IMR-90 (cell line): ENCODE data around the gene MT1G. TPM values are rescaled to one million over a fixed set of nuclear protein-coding genes. Genes with fewer than 3 reads are reported as not detected.
A peak's percentile ranks its signal among the peaks of the same experiment; 100 is the strongest.

Experiments used
- ATAC-seq: fragments of 200-7000 bp; cut with Tn5 transposase; 2 replicates; pipeline ENCODE4 v1.9.1; 2020; ENCODE audit warnings: low read depth, mild to moderate bottlenecking, moderate library complexity
- BruUV-seq: library from RNA; stranded (reverse); fragments of 400-500 nt; replicated peaks from 2 replicates; lab custom pipeline; 2021; lab: Mats Ljungman, UMichigan
- CTCF ChIA-PET: fragments of 300-600 bp; formaldehyde crosslinking; extraction: SDS; loops from one replicate; lab custom pipeline; 2021; ENCODE audit warnings: antibody characterized with exemption; lab: Yijun Ruan, JAX
- POLR2A ChIA-PET: fragments of 300-600 bp; sonication (Branson Sonifier 250); formaldehyde crosslinking; loops from one replicate; lab custom pipeline; 2022; ENCODE audit warnings: antibody characterized with exemption; ENCODE audit not compliant: unreplicated experiment; lab: Charles Lee
- DNase-seq: peaks from one replicate; pipeline ENCODE4 v3.0.0; 2013
- H2AFZ ChIP-seq: replicated peaks from 2 replicates; pipeline ENCODE3; 2013; ENCODE audit warnings: low read length, mild to moderate bottlenecking; ENCODE audit not compliant: poor library complexity
- H2AK5ac ChIP-seq: 2 replicates; pipeline ENCODE4 v1.6.1; 2013; ENCODE audit warnings: low read depth, low read length, inconsistent platforms
- H2AK9ac ChIP-seq: replicated peaks from 2 replicates; pipeline ENCODE3; 2013; ENCODE audit warnings: mild to moderate bottlenecking, low read depth, low read length, moderate library complexity; ENCODE audit not compliant: poor library complexity
- H2BK120ac ChIP-seq: 2 replicates; pipeline ENCODE4 v1.6.1; 2013; ENCODE audit warnings: low read depth, low read length, inconsistent platforms
- H2BK15ac ChIP-seq: 3 replicates; pipeline ENCODE4 v1.6.1; 2013; ENCODE audit warnings: low read depth, low read length, inconsistent platforms
- H2BK20ac ChIP-seq: 2 replicates; pipeline ENCODE4 v1.6.1; 2013; ENCODE audit warnings: low read depth, mild to moderate bottlenecking, inconsistent platforms, low read length, moderate library complexity
- H2BK5ac ChIP-seq: 2 replicates; pipeline ENCODE4 v1.6.1; 2013; ENCODE audit warnings: mild to moderate bottlenecking, low read depth, low read length, inconsistent platforms; ENCODE audit not compliant: poor library complexity, severe bottlenecking
- H3K14ac ChIP-seq: replicated peaks from 2 replicates; pipeline ENCODE4 v1.6.1; 2013; ENCODE audit warnings: low read depth, low read length, inconsistent platforms
- H3K18ac ChIP-seq: 2 replicates; pipeline ENCODE4 v1.6.1; 2013; ENCODE audit warnings: low read depth, low read length, control low read depth
- H3K23ac ChIP-seq: 2 replicates; pipeline ENCODE4 v1.6.1; 2013; ENCODE audit warnings: low read depth, low read length, inconsistent platforms
- H3K27ac ChIP-seq: 2 replicates; pipeline ENCODE4 v1.5.1; 2013; ENCODE audit warnings: mild to moderate bottlenecking, control low read depth, low read length; ENCODE audit not compliant: insufficient read depth
- H3K27me3 ChIP-seq: 2 replicates; pipeline ENCODE4 v1.6.1; 2013; ENCODE audit warnings: low read length; ENCODE audit not compliant: control insufficient read depth, insufficient read depth
- H3K36me3 ChIP-seq: 2 replicates; pipeline ENCODE4 v1.6.1; 2013; ENCODE audit warnings: low read length, mixed read lengths; ENCODE audit not compliant: control insufficient read depth, insufficient read depth
- H3K4ac ChIP-seq: 2 replicates; pipeline ENCODE4 v1.6.1; 2013; ENCODE audit warnings: low read depth, low read length, inconsistent platforms
- H3K4me1 ChIP-seq: 2 replicates; pipeline ENCODE4 v1.6.1; 2013; ENCODE audit warnings: low read length, mixed read lengths; ENCODE audit not compliant: control insufficient read depth, insufficient read depth
- H3K4me2 ChIP-seq: 2 replicates; pipeline ENCODE4 v1.6.1; 2013; ENCODE audit warnings: low read depth, mild to moderate bottlenecking, control low read depth, low read length, moderate library complexity
- H3K4me3 ChIP-seq: 2 replicates; pipeline ENCODE4 v1.5.1; 2013; ENCODE audit warnings: low read depth, mild to moderate bottlenecking, control low read depth, low read length, moderate library complexity; ENCODE audit not compliant: insufficient read depth
- H3K56ac ChIP-seq: 2 replicates; pipeline ENCODE4 v1.6.1; 2013; ENCODE audit warnings: low read length, inconsistent platforms; ENCODE audit not compliant: insufficient read depth; ENCODE audit errors: extremely low read depth
- H3K79me1 ChIP-seq, 2 experiments: 2 replicates each; pipeline ENCODE4 v1.6.1; 2013; ENCODE audit warnings: low read length in 2 of 2, inconsistent platforms in 1 of 2, low read depth in 1 of 2
- H3K9ac ChIP-seq: 2 replicates; pipeline ENCODE4 v1.6.1; 2013; ENCODE audit warnings: low read depth, low read length, control low read depth
- H3K9me1 ChIP-seq: 2 replicates; pipeline ENCODE4 v1.6.1; 2013; ENCODE audit warnings: low read length, inconsistent platforms; ENCODE audit not compliant: insufficient read depth
- H3K9me3 ChIP-seq: 2 replicates; pipeline ENCODE4 v1.6.1; 2013; ENCODE audit warnings: low read length; ENCODE audit not compliant: control insufficient read depth, insufficient read depth
- H4K20me1 ChIP-seq: 2 replicates; pipeline ENCODE4 v1.6.1; 2013; ENCODE audit warnings: low read length, inconsistent platforms; ENCODE audit not compliant: insufficient read depth
- H4K5ac ChIP-seq: 2 replicates; pipeline ENCODE4 v1.6.1; 2013; ENCODE audit warnings: mild to moderate bottlenecking, low read depth, low read length, control low read depth
- H4K8ac ChIP-seq, 2 experiments: 2 replicates each; pipeline ENCODE4 v1.6.1; 2013; ENCODE audit warnings: low read depth in 2 of 2, low read length in 2 of 2, control low read depth in 1 of 2, inconsistent platforms in 1 of 2
- H4K91ac ChIP-seq: 2 replicates; pipeline ENCODE4 v1.6.1; 2013; ENCODE audit warnings: low read depth, low read length, inconsistent platforms; ENCODE audit not compliant: insufficient read depth
- BHLHE40 ChIP-seq: fragments of 150-350 bp; IDR thresholded peaks from 2 replicates; pipeline ENCODE4 v1.6.1; 2016; ENCODE audit warnings: mild to moderate bottlenecking, low read depth, low read length
- CHD1 ChIP-seq: IDR thresholded peaks from 2 replicates; pipeline ENCODE4 v1.6.1; 2012; ENCODE audit warnings: low read depth, low read length, improper control_type of control experiment
- FOS ChIP-seq: fragments of 150-350 bp; IDR thresholded peaks from 2 replicates; pipeline ENCODE4 v1.6.1; 2016; ENCODE audit warnings: low read depth, low read length
- MAFK ChIP-seq: IDR thresholded peaks from 2 replicates; pipeline ENCODE4 v1.6.1; 2012; ENCODE audit warnings: low read depth, low read length, improper control_type of control experiment
- MXI1 ChIP-seq: IDR thresholded peaks from 2 replicates; pipeline ENCODE4 v1.6.1; 2012; ENCODE audit warnings: low read depth, mild to moderate bottlenecking, low read length, moderate library complexity, borderline replicate concordance
- NFE2L2 ChIP-seq: fragments of 150-350 bp; IDR thresholded peaks from 2 replicates; pipeline ENCODE4 v1.6.1; 2016; ENCODE audit warnings: low read depth, mild to moderate bottlenecking, low read length
- POLR2A ChIP-seq: IDR thresholded peaks from 2 replicates; pipeline ENCODE4 v1.6.1; 2012; ENCODE audit warnings: mild to moderate bottlenecking, low read depth, low read length
- RAD21 ChIP-seq: IDR thresholded peaks from 2 replicates; pipeline ENCODE4 v1.6.1; 2012; ENCODE audit warnings: low read length, improper control_type of control experiment
- RCOR1 ChIP-seq: IDR thresholded peaks from 2 replicates; pipeline ENCODE4 v1.6.1; 2012; ENCODE audit warnings: mild to moderate bottlenecking, low read length, improper control_type of control experiment; ENCODE audit not compliant: insufficient replicate concordance
- RFX5 ChIP-seq: IDR thresholded peaks from 2 replicates; pipeline ENCODE4 v1.8.0; 2012; ENCODE audit warnings: low read depth, mild to moderate bottlenecking, low read length, moderate library complexity
- SMC3 ChIP-seq: fragments of 150-350 bp; IDR thresholded peaks from 2 replicates; pipeline ENCODE4 v1.6.1; 2016; ENCODE audit warnings: low read depth, mild to moderate bottlenecking, antibody characterized with exemption, low read length, moderate library complexity
- WGBS, 2 experiments: methylation state at CpG; one replicate each; pipeline versions ENCODE4 v1.1.5 to v1.1.7; 2013; ENCODE audit warnings: missing lambda C conversion rate in 2 of 2; ENCODE audit not compliant: insufficient read length in 1 of 2; ENCODE audit errors: extremely low coverage in 2 of 2; 5-methylcytosine and 5-hydroxymethylcytosine counted together
- dilution Hi-C: fragments of 300-500 bp; cut with HindIII; formaldehyde crosslinking; loops from one replicate; pipeline ENCODE4 v1.14.3; 2018; ENCODE audit warnings: low sequenced_read_pairs; ENCODE audit not compliant: unreplicated experiment
- in situ Hi-C: fragments of 300-500 bp; cut with MboI; formaldehyde crosslinking; loops from 3 replicates; pipeline ENCODE4 v1.14.3; 2019; ENCODE audit warnings: low sequenced_read_pairs, inconsistent platforms, mixed read lengths
- intact Hi-C: fragments of 100-400 bp; cut with micrococcal nuclease; formaldehyde crosslinking; loops from 2 replicates; pipeline ENCODE4 v1.10.0; 2022
- polyA plus RNA-seq, 3 experiments: library from polyadenylated mRNA; depleted of rRNA; stranded (reverse); fragments of >200 nt; gene quantifications; 2 replicates each; pipeline ENCODE4 v1.2.3, GENCODE V29; 2012; ENCODE audit warnings: low replicate concordance in 1 of 3
- total RNA-seq: library from RNA; depleted of rRNA; stranded (reverse); fragments of >200 nt; gene quantifications from 2 replicates; pipeline ENCODE4 v1.2.3, GENCODE V29; 2012
- TF ChIP-seq, protein P1 (sequence below): conservative IDR thresholded peaks from 2 replicates; pipeline ENCODE4 v1.5.1; 2012; ENCODE audit warnings: mild to moderate bottlenecking, low read depth, low read length, improper control_type of control experiment
- TF ChIP-seq, protein P2 (sequence below): fragments of 150-350 bp; IDR thresholded peaks from 2 replicates; pipeline ENCODE4 v1.6.1; 2017; ENCODE audit warnings: mild to moderate bottlenecking, antibody characterized with exemption, low read length, low read depth
- TF ChIP-seq, protein P3 (sequence below): fragments of 150-350 bp; IDR thresholded peaks from 2 replicates; pipeline ENCODE4 v1.6.1; 2016; ENCODE audit warnings: low read depth, mild to moderate bottlenecking, low read length, moderate library complexity, borderline replicate concordance

MT1G gene
- total and polyA plus RNA-seq, 2 of the 4 experiments (the other 2 are of a cell fraction): 0.48 TPM; not detected in 1

DNA sequence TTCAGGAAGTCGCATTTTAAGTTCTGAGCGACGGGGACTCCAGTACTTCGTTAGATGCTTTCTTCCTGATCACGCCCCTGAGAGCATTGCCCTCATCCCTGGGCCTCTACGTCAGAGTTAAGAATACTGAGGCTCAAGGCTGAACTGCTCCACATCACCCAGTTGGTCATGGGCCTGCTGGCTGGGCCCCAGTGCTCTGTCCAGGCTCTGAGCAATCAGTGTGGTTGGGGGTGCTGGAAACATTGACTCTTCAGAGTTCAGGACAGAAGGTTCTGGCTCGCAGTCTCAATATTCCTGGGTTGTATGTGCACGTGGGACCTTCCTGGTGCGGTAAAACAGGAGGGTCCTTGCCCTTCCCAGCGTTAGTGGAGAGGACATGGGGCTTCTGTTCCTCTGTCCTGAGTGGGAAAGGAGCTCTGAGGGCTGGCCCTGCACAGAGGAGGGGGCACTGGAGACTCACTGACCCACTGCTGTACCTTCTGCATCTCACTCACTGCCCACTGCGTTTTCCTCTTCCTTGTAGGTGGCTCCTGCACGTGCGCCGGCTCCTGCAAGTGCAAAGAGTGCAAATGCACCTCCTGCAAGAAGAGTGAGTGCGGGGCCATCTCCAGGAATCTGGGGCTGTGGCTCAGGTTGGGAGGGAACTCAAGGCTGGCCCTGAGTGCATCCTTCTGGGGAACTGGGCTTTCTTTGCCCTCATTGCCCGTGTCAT is 41.8 kb downstream of the MT1G start:
- Histone ChIP-seq H3K23ac (peak overlapping the region; percentile 96), H3K9ac (peak overlapping the region; percentile 84), H2AFZ (peak overlapping the region; percentile 98), H3K4me3 (peak overlapping the region; percentile 51), H4K5ac (peak overlapping the region; percentile 96), H4K20me1 (no peaks in the 10 kb centered on the region), H3K14ac (peak overlapping the region; percentile 96), H3K56ac (peak overlapping the region; percentile 88), H2BK20ac (peak overlapping the region; percentile 30; the same call in 1 of the 2 replicates), H3K18ac (peak overlapping the region; percentile 91), H2BK15ac (peak overlapping the region; percentile 52; the same call in 2 of the 3 replicates), H3K4ac (peak overlapping the region; percentile 95), H2AK5ac (peak overlapping the region; percentile 62), H3K9me3 (no peaks in the 10 kb centered on the region), H2BK120ac (peak overlapping the region; percentile 86), H3K9me1 (peaks cover 4% of the 10 kb centered on the region; the same call in 1 of the 2 replicates), H4K91ac (peak overlapping the region; percentile 96), H3K79me1 (peaks cover 3 to 13% of the 10 kb centered on the region in 2 experiments; a peak in 3 of 4 replicates), H3K36me3 (no peaks in the 10 kb centered on the region), H3K4me2 (peak overlapping the region; percentile 94), H3K27ac (peak overlapping the region; percentile 85), H3K4me1 (peaks cover 17% of the 10 kb centered on the region), H3K27me3 (peaks cover 2% of the 10 kb centered on the region), H4K8ac (peak overlapping the region; percentile 90 to 98), H2BK5ac (peak overlapping the region; percentile 92), H2AK9ac (peak overlapping the region; percentile 97)
- ChIA-PET CTCF (no interaction called here), POLR2A (interaction anchor here (0.6 to 3.8 kb wide), 3 partner anchors 9 to 409 kb away, joined by 3 to 37 read pairs (median 12); partner anchors contain the start of gene MT2A)
- dilution Hi-C loops: no loop called here
- WGBS, 2 experiments: 20% methylated on average over 4 of the region's 16 CpGs; no CpG with 5 or more reads in 1 of the 2 experiments
- intact Hi-C loops: loop anchor here (2.0 to 5.0 kb wide), 2 partner anchors 17 to 56 kb away; partner anchors contain the start of genes MT1X and MT2A
- TSS peak; percentile 98 for BruUV-seq
- in situ Hi-C loops: no loop called here
- peak; percentile 70 for ATAC-seq
- peak; percentile 86 for DNase-seq
- TF ChIP-seq, protein P1, sequence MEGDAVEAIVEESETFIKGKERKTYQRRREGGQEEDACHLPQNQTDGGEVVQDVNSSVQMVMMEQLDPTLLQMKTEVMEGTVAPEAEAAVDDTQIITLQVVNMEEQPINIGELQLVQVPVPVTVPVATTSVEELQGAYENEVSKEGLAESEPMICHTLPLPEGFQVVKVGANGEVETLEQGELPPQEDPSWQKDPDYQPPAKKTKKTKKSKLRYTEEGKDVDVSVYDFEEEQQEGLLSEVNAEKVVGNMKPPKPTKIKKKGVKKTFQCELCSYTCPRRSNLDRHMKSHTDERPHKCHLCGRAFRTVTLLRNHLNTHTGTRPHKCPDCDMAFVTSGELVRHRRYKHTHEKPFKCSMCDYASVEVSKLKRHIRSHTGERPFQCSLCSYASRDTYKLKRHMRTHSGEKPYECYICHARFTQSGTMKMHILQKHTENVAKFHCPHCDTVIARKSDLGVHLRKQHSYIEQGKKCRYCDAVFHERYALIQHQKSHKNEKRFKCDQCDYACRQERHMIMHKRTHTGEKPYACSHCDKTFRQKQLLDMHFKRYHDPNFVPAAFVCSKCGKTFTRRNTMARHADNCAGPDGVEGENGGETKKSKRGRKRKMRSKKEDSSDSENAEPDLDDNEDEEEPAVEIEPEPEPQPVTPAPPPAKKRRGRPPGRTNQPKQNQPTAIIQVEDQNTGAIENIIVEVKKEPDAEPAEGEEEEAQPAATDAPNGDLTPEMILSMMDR: no peak
- TF ChIP-seq MXI1: 0 out of 2 replicates have a peak, but pooled peaks have one; percentile 34
- no peak for TF ChIP-seq RFX5
- TF ChIP-seq RCOR1: no peak
- TF ChIP-seq SMC3: no peak
- TF ChIP-seq FOS: 0 out of 2 replicates have a peak, but pooled peaks have one; percentile 19
- TF ChIP-seq, protein P2, sequence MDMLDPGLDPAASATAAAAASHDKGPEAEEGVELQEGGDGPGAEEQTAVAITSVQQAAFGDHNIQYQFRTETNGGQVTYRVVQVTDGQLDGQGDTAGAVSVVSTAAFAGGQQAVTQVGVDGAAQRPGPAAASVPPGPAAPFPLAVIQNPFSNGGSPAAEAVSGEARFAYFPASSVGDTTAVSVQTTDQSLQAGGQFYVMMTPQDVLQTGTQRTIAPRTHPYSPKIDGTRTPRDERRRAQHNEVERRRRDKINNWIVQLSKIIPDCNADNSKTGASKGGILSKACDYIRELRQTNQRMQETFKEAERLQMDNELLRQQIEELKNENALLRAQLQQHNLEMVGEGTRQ: 0 out of 2 replicates have a peak, but pooled peaks have one; percentile 7
- no peak for TF ChIP-seq BHLHE40
- TF ChIP-seq MAFK: no peak
- no peak for TF ChIP-seq CHD1
- TF ChIP-seq RAD21: no peak
- TF ChIP-seq, protein P3, sequence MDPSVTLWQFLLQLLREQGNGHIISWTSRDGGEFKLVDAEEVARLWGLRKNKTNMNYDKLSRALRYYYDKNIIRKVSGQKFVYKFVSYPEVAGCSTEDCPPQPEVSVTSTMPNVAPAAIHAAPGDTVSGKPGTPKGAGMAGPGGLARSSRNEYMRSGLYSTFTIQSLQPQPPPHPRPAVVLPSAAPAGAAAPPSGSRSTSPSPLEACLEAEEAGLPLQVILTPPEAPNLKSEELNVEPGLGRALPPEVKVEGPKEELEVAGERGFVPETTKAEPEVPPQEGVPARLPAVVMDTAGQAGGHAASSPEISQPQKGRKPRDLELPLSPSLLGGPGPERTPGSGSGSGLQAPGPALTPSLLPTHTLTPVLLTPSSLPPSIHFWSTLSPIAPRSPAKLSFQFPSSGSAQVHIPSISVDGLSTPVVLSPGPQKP: no peak
- no peak for TF ChIP-seq NFE2L2
- TF ChIP-seq POLR2A: peak; percentile 18
